Measurements from ENCODE around the gene DDIT4. TPM values are rescaled to one million over a fixed set of nuclear protein-coding genes. Genes with fewer than 3 reads are reported as not detected.

The DDIT4 gene
- total and polyA plus RNA-seq, 9 of the 15 experiments (the other 6 are each of a cell fraction or from before 2014, with no cell fraction given): 8.2 to 675 (median 159) TPM

DNA sequence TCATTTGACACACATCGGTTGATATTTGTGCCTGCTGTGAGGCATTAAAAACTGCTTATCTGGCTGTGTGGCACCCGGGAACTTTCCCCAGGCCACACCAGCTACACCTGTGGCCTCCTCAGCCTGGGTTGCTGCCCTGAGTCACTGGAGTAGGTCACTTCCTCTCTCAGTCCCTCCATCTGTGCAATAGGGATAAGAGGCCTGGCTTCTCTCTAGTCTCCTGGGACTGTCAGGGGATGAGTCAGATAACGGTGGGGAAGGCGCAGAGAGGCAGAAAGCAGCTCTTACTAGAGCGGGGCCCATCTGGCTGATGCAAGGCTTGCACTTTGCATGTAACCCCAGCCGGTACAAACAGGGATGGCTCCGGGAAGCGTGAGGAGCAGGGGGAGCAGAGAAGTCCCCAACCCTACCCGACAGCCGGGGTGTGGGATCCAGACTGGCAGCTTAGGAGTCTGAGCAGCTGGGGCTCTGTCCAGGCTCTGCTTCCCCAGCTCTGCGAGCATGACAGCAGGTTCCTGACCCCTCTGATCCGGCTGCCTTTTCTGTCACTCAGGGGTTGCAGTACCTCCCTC is 47.0 kb downstream of the DDIT4 start (continued):
- TF ChIP-seq, protein P1, sequence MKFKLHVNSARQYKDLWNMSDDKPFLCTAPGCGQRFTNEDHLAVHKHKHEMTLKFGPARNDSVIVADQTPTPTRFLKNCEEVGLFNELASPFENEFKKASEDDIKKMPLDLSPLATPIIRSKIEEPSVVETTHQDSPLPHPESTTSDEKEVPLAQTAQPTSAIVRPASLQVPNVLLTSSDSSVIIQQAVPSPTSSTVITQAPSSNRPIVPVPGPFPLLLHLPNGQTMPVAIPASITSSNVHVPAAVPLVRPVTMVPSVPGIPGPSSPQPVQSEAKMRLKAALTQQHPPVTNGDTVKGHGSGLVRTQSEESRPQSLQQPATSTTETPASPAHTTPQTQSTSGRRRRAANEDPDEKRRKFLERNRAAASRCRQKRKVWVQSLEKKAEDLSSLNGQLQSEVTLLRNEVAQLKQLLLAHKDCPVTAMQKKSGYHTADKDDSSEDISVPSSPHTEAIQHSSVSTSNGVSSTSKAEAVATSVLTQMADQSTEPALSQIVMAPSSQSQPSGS (CRISPR knock-in tag; IDR thresholded peaks at IDR 0.05): no peak
- TF ChIP-seq, protein P2, sequence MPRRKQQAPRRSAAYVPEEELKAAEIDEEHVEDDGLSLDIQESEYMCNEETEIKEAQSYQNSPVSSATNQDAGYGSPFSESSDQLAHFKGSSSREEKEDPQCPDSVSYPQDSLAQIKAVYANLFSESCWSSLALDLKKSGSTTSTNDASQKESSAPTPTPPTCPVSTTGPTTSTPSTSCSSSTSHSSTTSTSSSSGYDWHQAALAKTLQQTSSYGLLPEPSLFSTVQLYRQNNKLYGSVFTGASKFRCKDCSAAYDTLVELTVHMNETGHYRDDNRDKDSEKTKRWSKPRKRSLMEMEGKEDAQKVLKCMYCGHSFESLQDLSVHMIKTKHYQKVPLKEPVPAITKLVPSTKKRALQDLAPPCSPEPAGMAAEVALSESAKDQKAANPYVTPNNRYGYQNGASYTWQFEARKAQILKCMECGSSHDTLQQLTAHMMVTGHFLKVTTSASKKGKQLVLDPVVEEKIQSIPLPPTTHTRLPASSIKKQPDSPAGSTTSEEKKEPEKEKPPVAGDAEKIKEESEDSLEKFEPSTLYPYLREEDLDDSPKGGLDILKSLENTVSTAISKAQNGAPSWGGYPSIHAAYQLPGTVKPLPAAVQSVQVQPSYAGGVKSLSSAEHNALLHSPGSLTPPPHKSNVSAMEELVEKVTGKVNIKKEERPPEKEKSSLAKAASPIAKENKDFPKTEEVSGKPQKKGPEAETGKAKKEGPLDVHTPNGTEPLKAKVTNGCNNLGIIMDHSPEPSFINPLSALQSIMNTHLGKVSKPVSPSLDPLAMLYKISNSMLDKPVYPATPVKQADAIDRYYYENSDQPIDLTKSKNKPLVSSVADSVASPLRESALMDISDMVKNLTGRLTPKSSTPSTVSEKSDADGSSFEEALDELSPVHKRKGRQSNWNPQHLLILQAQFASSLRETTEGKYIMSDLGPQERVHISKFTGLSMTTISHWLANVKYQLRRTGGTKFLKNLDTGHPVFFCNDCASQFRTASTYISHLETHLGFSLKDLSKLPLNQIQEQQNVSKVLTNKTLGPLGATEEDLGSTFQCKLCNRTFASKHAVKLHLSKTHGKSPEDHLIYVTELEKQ (CRISPR knock-in tag; IDR thresholded peaks at IDR 0.05): peak; percentile 7
- TF ChIP-seq, protein P3, sequence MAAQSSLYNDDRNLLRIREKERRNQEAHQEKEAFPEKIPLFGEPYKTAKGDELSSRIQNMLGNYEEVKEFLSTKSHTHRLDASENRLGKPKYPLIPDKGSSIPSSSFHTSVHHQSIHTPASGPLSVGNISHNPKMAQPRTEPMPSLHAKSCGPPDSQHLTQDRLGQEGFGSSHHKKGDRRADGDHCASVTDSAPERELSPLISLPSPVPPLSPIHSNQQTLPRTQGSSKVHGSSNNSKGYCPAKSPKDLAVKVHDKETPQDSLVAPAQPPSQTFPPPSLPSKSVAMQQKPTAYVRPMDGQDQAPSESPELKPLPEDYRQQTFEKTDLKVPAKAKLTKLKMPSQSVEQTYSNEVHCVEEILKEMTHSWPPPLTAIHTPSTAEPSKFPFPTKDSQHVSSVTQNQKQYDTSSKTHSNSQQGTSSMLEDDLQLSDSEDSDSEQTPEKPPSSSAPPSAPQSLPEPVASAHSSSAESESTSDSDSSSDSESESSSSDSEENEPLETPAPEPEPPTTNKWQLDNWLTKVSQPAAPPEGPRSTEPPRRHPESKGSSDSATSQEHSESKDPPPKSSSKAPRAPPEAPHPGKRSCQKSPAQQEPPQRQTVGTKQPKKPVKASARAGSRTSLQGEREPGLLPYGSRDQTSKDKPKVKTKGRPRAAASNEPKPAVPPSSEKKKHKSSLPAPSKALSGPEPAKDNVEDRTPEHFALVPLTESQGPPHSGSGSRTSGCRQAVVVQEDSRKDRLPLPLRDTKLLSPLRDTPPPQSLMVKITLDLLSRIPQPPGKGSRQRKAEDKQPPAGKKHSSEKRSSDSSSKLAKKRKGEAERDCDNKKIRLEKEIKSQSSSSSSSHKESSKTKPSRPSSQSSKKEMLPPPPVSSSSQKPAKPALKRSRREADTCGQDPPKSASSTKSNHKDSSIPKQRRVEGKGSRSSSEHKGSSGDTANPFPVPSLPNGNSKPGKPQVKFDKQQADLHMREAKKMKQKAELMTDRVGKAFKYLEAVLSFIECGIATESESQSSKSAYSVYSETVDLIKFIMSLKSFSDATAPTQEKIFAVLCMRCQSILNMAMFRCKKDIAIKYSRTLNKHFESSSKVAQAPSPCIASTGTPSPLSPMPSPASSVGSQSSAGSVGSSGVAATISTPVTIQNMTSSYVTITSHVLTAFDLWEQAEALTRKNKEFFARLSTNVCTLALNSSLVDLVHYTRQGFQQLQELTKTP (IDR thresholded peaks at IDR 0.05; ENCODE audit: low read depth in 1 of 2, partially characterized antibody in 2 of 2): peak; percentile 88 to 99
- TF ChIP-seq MXI1 (IDR thresholded peaks at IDR 0.05; ENCODE audit: low read depth, low read length) (peak; percentile 48; the same call in 1 of the 2 replicates), ZNF3 (CRISPR knock-in tag; IDR thresholded peaks at IDR 0.05) (no peak), ARID1B (IDR thresholded peaks at IDR 0.05) (peak; percentile 100), GTF2E2 (tag; IDR thresholded peaks at IDR 0.05) (peak; percentile 95), DNMT1 (IDR thresholded peaks at IDR 0.05) (no peak), HMG20B (CRISPR knock-in tag; IDR thresholded peaks at IDR 0.05) (no peak), FOXJ3 (CRISPR knock-in tag; IDR thresholded peaks at IDR 0.05) (no peak), RBM22 (IDR thresholded peaks at IDR 0.05; ENCODE audit: low read depth, low read length, poor library complexity, severe bottlenecking) (no peak), XRCC4 (IDR thresholded peaks at IDR 0.05; ENCODE audit: extremely low read depth, insufficient read depth, insufficient read length) (no peak), MTF1 (CRISPR knock-in tag; IDR thresholded peaks at IDR 0.05; ENCODE audit: borderline replicate concordance) (no peak), U2AF1 (optimal IDR thresholded peaks at IDR 0.05; ENCODE audit: low read depth, low read length) (no peak)
- TF ChIP-seq, protein P4, sequence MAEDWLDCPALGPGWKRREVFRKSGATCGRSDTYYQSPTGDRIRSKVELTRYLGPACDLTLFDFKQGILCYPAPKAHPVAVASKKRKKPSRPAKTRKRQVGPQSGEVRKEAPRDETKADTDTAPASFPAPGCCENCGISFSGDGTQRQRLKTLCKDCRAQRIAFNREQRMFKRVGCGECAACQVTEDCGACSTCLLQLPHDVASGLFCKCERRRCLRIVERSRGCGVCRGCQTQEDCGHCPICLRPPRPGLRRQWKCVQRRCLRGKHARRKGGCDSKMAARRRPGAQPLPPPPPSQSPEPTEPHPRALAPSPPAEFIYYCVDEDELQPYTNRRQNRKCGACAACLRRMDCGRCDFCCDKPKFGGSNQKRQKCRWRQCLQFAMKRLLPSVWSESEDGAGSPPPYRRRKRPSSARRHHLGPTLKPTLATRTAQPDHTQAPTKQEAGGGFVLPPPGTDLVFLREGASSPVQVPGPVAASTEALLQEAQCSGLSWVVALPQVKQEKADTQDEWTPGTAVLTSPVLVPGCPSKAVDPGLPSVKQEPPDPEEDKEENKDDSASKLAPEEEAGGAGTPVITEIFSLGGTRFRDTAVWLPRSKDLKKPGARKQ (CRISPR knock-in tag; IDR thresholded peaks at IDR 0.05): no peak
- TF ChIP-seq, protein P5, sequence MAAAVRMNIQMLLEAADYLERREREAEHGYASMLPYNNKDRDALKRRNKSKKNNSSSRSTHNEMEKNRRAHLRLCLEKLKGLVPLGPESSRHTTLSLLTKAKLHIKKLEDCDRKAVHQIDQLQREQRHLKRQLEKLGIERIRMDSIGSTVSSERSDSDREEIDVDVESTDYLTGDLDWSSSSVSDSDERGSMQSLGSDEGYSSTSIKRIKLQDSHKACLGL (CRISPR knock-in tag; IDR thresholded peaks at IDR 0.05; ENCODE audit: borderline replicate concordance, poor library complexity, severe bottlenecking): no peak
